H9 (cell line): ENCODE measurements around the gene EPHB6. TPM values are rescaled to one million over a fixed set of nuclear protein-coding genes. Genes with fewer than 3 reads are reported as not detected.

ENCODE experiments used
- DNase-seq: peaks from one replicate; pipeline ENCODE4 v3.0.0-alpha.2; 2017
- H2AFZ ChIP-seq: one replicate; pipeline ENCODE4 v1.6.1; 2013; ENCODE audit warnings: mild to moderate bottlenecking, low read length, control low read depth, moderate library complexity
- H2AK5ac ChIP-seq: 2 replicates; pipeline ENCODE4 v1.6.1; 2013; ENCODE audit warnings: low read length, control low read depth, mixed read lengths; ENCODE audit not compliant: insufficient read length
- H2BK120ac ChIP-seq: one replicate; pipeline ENCODE4 v1.6.1; 2013; ENCODE audit warnings: low read depth, mild to moderate bottlenecking, low read length, control low read depth, inconsistent platforms; ENCODE audit not compliant: poor library complexity, severe bottlenecking
- H2BK12ac ChIP-seq: 2 replicates; pipeline ENCODE4 v1.6.1; 2013; ENCODE audit warnings: low read length, control low read depth, mixed read lengths, low read depth; ENCODE audit not compliant: insufficient read length
- H2BK15ac ChIP-seq: 2 replicates; pipeline ENCODE4 v1.6.1; 2013; ENCODE audit warnings: low read depth, low read length, control low read depth
- H2BK20ac ChIP-seq: one replicate; pipeline ENCODE4 v1.6.1; 2013; ENCODE audit warnings: low read depth, mild to moderate bottlenecking, low read length, control low read depth, inconsistent platforms; ENCODE audit not compliant: poor library complexity, severe bottlenecking
- H2BK5ac ChIP-seq: 2 replicates; pipeline ENCODE4 v1.6.1; 2013; ENCODE audit warnings: low read length, control low read depth, mixed read lengths; ENCODE audit not compliant: insufficient read length
- H3K14ac ChIP-seq: 2 replicates; pipeline ENCODE4 v1.6.1; 2013; ENCODE audit warnings: low read length, control low read depth; ENCODE audit not compliant: insufficient read depth
- H3K18ac ChIP-seq: 2 replicates; pipeline ENCODE4 v1.6.1; 2013; ENCODE audit warnings: low read depth, mild to moderate bottlenecking, mixed read lengths, low read length, control low read depth; ENCODE audit not compliant: insufficient read length
- H3K23ac ChIP-seq: 2 replicates; pipeline ENCODE4 v1.6.1; 2013; ENCODE audit warnings: low read length, control low read depth, mixed read lengths, low read depth; ENCODE audit not compliant: insufficient read length
- H3K23me2 ChIP-seq: 2 replicates; pipeline ENCODE4 v1.6.1; 2013; ENCODE audit warnings: low read depth, mild to moderate bottlenecking, mixed read lengths, low read length, control low read depth; ENCODE audit not compliant: insufficient read length, poor library complexity, severe bottlenecking
- H3K27ac ChIP-seq: 2 replicates; pipeline ENCODE4 v1.5.1; 2013; ENCODE audit warnings: low read length, control low read depth, mixed read lengths, low read depth; ENCODE audit not compliant: insufficient read length
- H3K27me3 ChIP-seq: 2 replicates; pipeline ENCODE4 v1.6.1; 2013; ENCODE audit warnings: low read length, control low read depth, inconsistent platforms; ENCODE audit not compliant: insufficient read depth
- H3K4ac ChIP-seq: 2 replicates; pipeline ENCODE4 v1.6.1; 2013; ENCODE audit warnings: low read depth, mild to moderate bottlenecking, control low read depth, inconsistent platforms, low read length, moderate library complexity
- H3K4me1 ChIP-seq: 2 replicates; pipeline ENCODE4 v1.6.1; 2013; ENCODE audit warnings: low read length, control low read depth, inconsistent platforms; ENCODE audit not compliant: insufficient read depth
- H3K4me2 ChIP-seq: 2 replicates; pipeline ENCODE4 v1.6.1; 2013; ENCODE audit warnings: low read length, control low read depth, mixed read lengths; ENCODE audit not compliant: insufficient read length, insufficient read depth
- H3K56ac ChIP-seq: 2 replicates; pipeline ENCODE4 v1.6.1; 2013; ENCODE audit warnings: low read depth, mild to moderate bottlenecking, mixed read lengths, low read length, control low read depth; ENCODE audit not compliant: insufficient read length
- H3K79me1 ChIP-seq: 2 replicates; pipeline ENCODE4 v1.6.1; 2013; ENCODE audit warnings: low read depth, mild to moderate bottlenecking, moderate library complexity, low read length, control low read depth, inconsistent platforms; ENCODE audit not compliant: insufficient read depth, poor library complexity, severe bottlenecking
- H3K79me2 ChIP-seq: 2 replicates; pipeline ENCODE4 v1.6.1; 2013; ENCODE audit warnings: low read length, control low read depth, inconsistent platforms; ENCODE audit not compliant: insufficient read depth
- H3K9ac ChIP-seq: 2 replicates; pipeline ENCODE4 v1.6.1; 2013; ENCODE audit warnings: low read length, control low read depth, mixed read lengths; ENCODE audit not compliant: insufficient read length; ENCODE audit errors: extremely low read depth
- H3K9me3 ChIP-seq: one replicate; pipeline ENCODE4 v1.6.1; 2013; ENCODE audit warnings: low read depth, low read length, inconsistent platforms; ENCODE audit not compliant: control insufficient read depth
- H3T11ph ChIP-seq: one replicate; pipeline ENCODE4 v1.6.1; 2013; ENCODE audit warnings: mild to moderate bottlenecking, low read length, control low read depth, inconsistent platforms
- H4K20me1 ChIP-seq: one replicate; pipeline ENCODE4 v1.6.1; 2013; ENCODE audit not compliant: control insufficient read depth, insufficient read length, insufficient read depth
- H4K5ac ChIP-seq: 2 replicates; pipeline ENCODE4 v1.6.1; 2013; ENCODE audit warnings: low read depth, mild to moderate bottlenecking, mixed read lengths, low read length, control low read depth; ENCODE audit not compliant: insufficient read length
- H4K8ac ChIP-seq: replicated peaks from 2 replicates; pipeline ENCODE4 v1.6.1; 2013; ENCODE audit warnings: low read length, control low read depth, mixed read lengths, low read depth; ENCODE audit not compliant: insufficient read length
- H4K91ac ChIP-seq: 2 replicates; pipeline ENCODE4 v1.6.1; 2013; ENCODE audit warnings: low read depth, mild to moderate bottlenecking, moderate library complexity, mixed read lengths, low read length, control low read depth; ENCODE audit not compliant: insufficient read length
- H3K27ac Mint-ChIP-seq, 3 experiments: 2 replicates in 2 of 3; 3 replicates in 1 of 3; pipeline ENCODE4 v1.8.0; 2020 to 2021; ENCODE audit warnings: mixed read lengths in 3 of 3, mild to moderate bottlenecking in 1 of 3, moderate library complexity in 1 of 3
- H3K27me3 Mint-ChIP-seq: 2 replicates; pipeline ENCODE4 v1.8.0; 2021; ENCODE audit warnings: low read depth, mild to moderate bottlenecking, moderate library complexity, mixed read lengths
- H3K36me3 Mint-ChIP-seq, 3 experiments: 2 replicates in 2 of 3; 3 replicates in 1 of 3; pipeline ENCODE4 v1.8.0; 2020 to 2021; ENCODE audit warnings: low read depth in 3 of 3, mixed read lengths in 3 of 3; ENCODE audit not compliant: insufficient read depth in 1 of 3
- H3K4me1 Mint-ChIP-seq, 2 experiments: 2 replicates each; pipeline ENCODE4 v1.8.0; 2020; ENCODE audit warnings: mixed read lengths in 2 of 2
- H3K4me3 Mint-ChIP-seq, 2 experiments: 2 replicates in 1 of 2; 3 replicates in 1 of 2; pipeline ENCODE4 v1.8.0; 2020 to 2021; ENCODE audit warnings: mild to moderate bottlenecking in 2 of 2, mixed read lengths in 2 of 2, moderate library complexity in 1 of 2
- H3K9me3 Mint-ChIP-seq, 2 experiments: 2 replicates in 1 of 2; 3 replicates in 1 of 2; pipeline ENCODE4 v1.8.0; 2020; ENCODE audit warnings: mild to moderate bottlenecking in 2 of 2, mixed read lengths in 2 of 2, moderate library complexity in 1 of 2
- WGBS: extraction: QIAGEN DNeasy Blood & Tissue Kit; methylation state at CpG from one replicate; pipeline ENCODE4 v1.1.7; 2013; ENCODE audit warnings: missing lambda C conversion rate, low lambda C conversion rate, mixed read lengths; ENCODE audit not compliant: insufficient read length; ENCODE audit errors: extremely low coverage; 5-methylcytosine and 5-hydroxymethylcytosine counted together
- total RNA-seq: library from RNA; stranded (reverse); gene quantifications from 2 replicates; pipeline ENCODE4 v1.2.1, GENCODE V29; 2021
- TF ChIP-seq, protein P1 (sequence below): fragments of 200-600 bp; sonication (generic); conservative IDR thresholded peaks from 3 replicates; pipeline ENCODE4 v1.8.0; 2021; ENCODE audit warnings: antibody characterized with exemption, mild to moderate bottlenecking

EPHB6 gene
- total RNA-seq, 1 experiment from 2014 or later = 9.7 TPM

DNA sequence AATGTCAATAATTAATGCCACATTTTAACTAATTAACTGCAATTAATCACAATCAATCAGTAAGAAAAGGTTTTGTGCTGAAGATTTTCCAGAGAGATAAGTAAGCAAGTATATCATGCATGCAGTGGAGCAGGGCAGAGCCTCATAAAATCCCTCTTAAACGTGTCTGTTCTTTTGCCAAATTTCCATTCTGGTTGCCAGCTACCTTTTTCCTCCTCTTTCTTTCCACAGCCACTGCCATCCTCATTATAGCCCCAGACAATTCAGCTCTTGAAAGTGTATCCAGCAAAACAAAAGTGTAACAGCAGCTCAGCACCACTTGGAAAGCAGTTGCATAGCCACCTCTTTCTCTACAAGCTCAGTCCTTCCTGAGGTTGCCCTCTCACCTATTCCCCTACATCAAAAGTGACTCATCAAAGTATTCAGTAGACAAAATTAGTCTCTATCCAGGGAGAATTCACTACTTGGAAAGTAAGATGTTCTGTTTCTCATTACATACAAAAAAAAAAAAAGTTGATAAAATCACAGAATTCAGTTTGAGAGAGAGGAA is 26.9 kb upstream of the EPHB6 start:
- no peaks in the 10 kb centered on the region for H4K20me1 ChIP-seq
- peaks cover 10 to 16% of the 10 kb centered on the region in 2 experiments for H3K9me3 Mint-ChIP-seq
- no peak overlapping the region for H3K4ac ChIP-seq
- no peaks in the 10 kb centered on the region for H3K79me2 ChIP-seq
- no peaks in the 10 kb centered on the region for H3K79me1 ChIP-seq
- H3K9me3 ChIP-seq = no peaks in the 10 kb centered on the region
- H2BK5ac ChIP-seq = no peak overlapping the region
- no peak overlapping the region for H2AK5ac ChIP-seq
- H3K56ac ChIP-seq = no peak overlapping the region
- H3K27me3 Mint-ChIP-seq = peaks cover 3% of the 10 kb centered on the region
- H4K8ac ChIP-seq = no peak overlapping the region
- no peaks in the 10 kb centered on the region for H3K23me2 ChIP-seq
- H3K27me3 ChIP-seq = no peaks in the 10 kb centered on the region
- H3K36me3 Mint-ChIP-seq = peaks cover 3 to 13% (median 4%) of the 10 kb centered on the region in 3 experiments; a peak in 6 of 7 replicates
- H3T11ph ChIP-seq = no peak overlapping the region
- no peak for DNase-seq
- no CpG with 5 or more reads among the region's 1 CpG for WGBS
- H2BK120ac ChIP-seq = no peak overlapping the region
- no peak overlapping the region for H3K27ac Mint-ChIP-seq
- TF ChIP-seq, protein P1, sequence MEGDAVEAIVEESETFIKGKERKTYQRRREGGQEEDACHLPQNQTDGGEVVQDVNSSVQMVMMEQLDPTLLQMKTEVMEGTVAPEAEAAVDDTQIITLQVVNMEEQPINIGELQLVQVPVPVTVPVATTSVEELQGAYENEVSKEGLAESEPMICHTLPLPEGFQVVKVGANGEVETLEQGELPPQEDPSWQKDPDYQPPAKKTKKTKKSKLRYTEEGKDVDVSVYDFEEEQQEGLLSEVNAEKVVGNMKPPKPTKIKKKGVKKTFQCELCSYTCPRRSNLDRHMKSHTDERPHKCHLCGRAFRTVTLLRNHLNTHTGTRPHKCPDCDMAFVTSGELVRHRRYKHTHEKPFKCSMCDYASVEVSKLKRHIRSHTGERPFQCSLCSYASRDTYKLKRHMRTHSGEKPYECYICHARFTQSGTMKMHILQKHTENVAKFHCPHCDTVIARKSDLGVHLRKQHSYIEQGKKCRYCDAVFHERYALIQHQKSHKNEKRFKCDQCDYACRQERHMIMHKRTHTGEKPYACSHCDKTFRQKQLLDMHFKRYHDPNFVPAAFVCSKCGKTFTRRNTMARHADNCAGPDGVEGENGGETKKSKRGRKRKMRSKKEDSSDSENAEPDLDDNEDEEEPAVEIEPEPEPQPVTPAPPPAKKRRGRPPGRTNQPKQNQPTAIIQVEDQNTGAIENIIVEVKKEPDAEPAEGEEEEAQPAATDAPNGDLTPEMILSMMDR = no peak
- no peak overlapping the region for H3K23ac ChIP-seq
- H3K4me1 ChIP-seq = no peaks in the 10 kb centered on the region
- H2BK12ac ChIP-seq = no peak overlapping the region
- no peak overlapping the region for H4K91ac ChIP-seq
- H3K4me1 Mint-ChIP-seq = peaks cover 0 to 3% of the 10 kb centered on the region in 2 experiments; a peak in 1 of 4 replicates
- H3K4me2 ChIP-seq = no peak overlapping the region
- H3K9ac ChIP-seq = no peak overlapping the region
- H2AFZ ChIP-seq = no peak overlapping the region
- H3K18ac ChIP-seq = no peak overlapping the region
- H3K27ac ChIP-seq = no peak overlapping the region
- no peak overlapping the region for H3K4me3 Mint-ChIP-seq
- no peak overlapping the region for H2BK20ac ChIP-seq
- H4K5ac ChIP-seq = no peak overlapping the region
- H2BK15ac ChIP-seq = no peak overlapping the region
- H3K14ac ChIP-seq = no peak overlapping the region
